HG02981 (cell line): ENCODE results near the gene NHSL1.

Experiments
- ATAC-seq: cut with Tn5 transposase; IDR thresholded peaks from one replicate; pipeline ENCODE4 v1.9.1; 2021; ENCODE audit warnings: mild to moderate bottlenecking, moderate library complexity; ENCODE audit not compliant: unreplicated experiment

Gene NHSL1

DNA sequence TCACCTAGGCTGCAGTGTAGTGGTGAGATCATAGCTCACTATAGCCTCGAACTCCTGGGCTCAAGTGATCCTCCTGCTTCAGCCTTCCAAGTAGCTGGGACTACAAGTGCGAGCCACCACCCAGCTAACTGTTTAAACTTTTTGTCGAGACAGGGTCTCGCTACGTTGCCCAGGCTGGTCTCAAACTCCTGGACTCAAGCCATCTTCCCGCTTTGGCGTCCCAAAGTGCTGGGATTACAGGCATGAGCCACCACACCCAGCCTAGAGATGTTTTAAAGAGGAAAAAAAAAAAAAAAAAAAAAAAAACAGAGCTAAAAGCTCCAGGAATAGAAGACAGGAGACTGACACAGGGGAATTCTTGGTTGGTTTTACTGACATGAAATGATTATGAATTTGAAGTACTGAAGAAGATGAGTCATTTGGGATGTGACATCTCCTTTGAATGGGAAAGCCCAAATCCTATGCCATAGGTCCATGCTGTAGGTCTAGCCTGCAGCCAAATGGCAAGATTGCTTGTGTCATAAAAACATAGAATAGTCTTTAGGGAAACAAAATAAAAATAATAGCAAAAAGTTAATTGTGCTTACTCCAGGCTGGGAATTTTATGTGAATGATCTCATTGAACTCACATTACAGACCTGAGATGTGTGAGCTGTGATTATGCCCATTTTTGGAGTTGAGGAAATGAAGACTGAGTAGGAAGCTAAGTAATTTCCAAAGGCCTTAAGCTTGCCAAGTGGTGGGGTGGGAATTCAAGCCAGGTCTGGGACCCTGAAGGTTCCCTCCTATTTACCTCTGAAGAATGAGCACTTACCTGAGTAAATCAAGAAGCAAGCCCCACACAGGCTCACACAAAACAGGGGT is 24.3 kb upstream of the NHSL1 start:
- ATAC-seq: no peak

GRCh38 chr6:138522611-138523010 is 23.3 kb upstream of the NHSL1 start:
- no peak for ATAC-seq

GRCh38 chr6:138521790-138522189 is 22.5 kb upstream of the NHSL1 start:
- ATAC-seq: no peak

GRCh38 chr6:138520463-138520862 is 21.2 kb upstream of the NHSL1 start:
- no peak for ATAC-seq

DNA sequence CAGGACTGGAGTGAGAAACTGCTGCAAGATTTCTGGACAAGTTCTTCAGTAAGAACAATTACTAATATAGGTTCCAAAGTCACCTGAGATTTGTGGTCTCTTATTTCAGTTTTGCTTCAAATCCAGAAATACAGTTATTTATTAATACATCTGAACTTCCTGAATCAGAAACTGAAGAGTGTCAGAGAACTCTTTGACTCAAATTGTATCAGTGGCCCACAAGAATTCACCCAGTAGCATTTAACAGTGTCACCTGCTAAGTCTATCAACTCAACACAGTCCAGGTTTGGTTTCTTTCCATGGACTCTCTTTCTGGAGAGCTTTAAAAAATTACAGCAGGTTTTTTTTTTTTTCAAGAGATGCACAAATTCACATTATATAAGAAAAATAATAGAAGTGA is 18.8 kb upstream of the NHSL1 start:
- peak; percentile 43 for ATAC-seq

DNA sequence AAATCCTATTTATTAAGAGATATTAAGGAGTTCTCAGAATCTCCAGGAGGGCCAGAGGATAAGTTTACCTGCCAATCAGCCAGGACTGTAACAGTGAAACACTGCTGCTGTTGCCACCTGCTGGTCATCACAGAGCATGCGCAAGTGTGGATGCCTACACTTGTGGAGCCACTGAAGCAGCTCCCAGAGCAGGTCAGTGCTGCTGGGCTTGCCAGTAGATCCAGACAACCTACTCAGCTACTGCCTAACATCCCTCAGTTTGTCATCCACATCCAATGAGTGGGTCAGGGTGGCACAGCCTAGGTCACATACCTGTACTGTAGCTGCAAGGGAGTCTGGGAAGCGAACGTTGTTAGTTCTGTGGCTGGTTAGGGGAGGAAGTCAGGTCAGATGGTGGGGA is 18.3 kb upstream of the NHSL1 start:
- peak; percentile 73 for ATAC-seq

- ATAC-seq: no peak
These were observed 16.5 kb upstream of the NHSL1 start for GRCh38 chr6:138515657-138516248.

DNA sequence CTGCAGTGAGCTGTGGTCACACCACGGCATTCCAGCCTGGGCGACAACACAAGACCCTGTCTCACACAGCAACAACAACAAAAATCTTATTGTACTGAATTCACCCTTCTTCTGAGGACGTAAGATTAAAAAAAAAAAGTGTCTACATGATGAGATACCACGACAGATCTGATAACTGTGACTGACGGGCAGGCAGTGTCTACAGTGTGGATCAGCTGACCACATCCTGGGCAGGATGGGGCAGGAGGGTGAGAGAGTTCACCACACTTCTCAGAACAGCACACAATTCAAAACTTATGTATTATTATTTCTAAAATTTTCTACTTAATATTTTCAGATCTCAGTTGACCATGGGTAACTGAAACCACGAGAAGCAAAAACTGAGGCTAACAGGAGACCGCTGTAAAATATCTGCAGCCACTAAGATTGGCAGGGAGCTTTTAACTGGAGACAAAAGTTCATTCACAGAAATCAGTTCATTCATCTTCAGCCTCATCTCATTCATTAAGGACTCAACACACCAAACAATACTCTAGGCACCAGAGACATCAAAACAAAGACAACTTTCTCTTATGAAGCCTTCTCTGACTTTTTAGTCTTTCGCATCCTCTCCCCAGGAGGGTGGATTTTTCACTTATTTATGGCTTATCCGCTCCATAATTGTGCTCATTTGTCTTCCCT is 15.7 kb upstream of the NHSL1 start:
- no peak for ATAC-seq

DNA sequence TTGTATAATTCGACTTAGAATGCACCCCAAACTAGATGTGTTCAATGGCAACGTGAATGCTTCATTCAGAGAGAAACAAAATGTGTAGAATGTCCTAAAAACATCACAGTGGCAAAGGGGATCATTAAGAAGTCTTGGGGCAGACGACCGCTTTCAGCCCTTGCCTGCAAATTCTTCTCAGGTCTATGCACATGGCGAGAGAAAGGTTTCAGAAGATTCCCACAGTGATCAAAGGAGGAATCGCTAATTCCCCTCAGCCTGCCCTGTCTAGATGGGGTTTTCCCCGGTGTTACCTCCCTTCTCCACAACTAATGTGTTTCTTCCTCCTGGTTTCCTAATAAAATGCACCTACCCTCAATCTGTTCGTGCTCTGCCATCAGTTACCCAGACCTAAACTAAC is 13.3 kb upstream of the NHSL1 start:
- ATAC-seq: no peak

DNA sequence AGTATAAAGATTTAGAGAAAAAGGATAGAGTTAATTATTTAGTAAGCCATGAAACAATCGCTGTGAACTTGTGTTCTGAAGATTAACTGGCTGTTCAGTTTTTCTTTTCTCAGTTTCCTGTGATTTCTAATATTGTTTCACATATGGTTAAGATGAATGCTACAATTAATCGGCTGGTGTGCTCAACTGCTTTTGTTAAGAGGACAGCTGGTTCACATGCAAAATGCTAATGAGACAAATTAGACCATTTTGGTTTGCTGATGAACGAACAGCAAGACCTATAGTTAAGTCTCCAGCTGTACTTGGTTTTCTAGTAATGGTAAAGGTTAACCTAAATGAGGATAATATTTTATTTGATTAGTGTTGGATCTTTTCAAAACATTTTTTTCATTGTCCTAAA is 10.8 kb upstream of the NHSL1 start:
- no peak for ATAC-seq

DNA sequence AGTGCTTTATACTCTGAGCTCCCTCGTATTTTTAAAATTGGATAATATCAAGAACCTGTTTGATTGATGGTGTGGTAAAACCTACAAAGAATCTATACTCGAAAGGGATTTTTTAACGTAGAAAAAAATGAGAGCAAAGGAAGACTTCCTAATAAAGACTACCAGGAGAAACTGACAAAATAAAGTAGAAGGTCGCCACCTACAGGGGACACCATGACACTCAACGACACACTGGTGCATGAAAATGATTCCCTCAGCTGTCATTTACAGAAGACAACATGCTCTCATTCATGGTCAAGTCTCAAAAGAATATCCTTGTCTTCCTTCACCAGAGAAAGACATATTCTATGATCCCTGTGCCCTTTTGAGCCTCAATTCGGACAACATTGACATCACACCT is 10.1 kb upstream of the NHSL1 start:
- peak; percentile 56 for ATAC-seq

DNA sequence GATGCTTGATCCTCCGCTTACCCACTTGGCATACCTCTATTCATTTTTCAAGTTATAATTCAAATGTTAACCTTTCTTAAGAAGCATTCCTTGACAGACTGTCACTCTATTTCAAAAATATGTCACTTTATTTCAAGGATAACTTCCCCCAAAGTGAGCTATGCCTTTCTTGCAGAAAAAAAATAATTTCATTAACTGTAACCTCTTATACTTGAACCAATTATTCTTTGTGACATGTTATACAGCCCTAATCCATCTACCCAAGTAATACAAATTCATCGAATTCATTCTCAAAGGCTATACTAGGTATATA is 9.3 kb upstream of the NHSL1 start:
- no peak for ATAC-seq

GRCh38 chr6:138507977-138508675 is 8.8 kb upstream of the NHSL1 start:
- no peak for ATAC-seq

DNA sequence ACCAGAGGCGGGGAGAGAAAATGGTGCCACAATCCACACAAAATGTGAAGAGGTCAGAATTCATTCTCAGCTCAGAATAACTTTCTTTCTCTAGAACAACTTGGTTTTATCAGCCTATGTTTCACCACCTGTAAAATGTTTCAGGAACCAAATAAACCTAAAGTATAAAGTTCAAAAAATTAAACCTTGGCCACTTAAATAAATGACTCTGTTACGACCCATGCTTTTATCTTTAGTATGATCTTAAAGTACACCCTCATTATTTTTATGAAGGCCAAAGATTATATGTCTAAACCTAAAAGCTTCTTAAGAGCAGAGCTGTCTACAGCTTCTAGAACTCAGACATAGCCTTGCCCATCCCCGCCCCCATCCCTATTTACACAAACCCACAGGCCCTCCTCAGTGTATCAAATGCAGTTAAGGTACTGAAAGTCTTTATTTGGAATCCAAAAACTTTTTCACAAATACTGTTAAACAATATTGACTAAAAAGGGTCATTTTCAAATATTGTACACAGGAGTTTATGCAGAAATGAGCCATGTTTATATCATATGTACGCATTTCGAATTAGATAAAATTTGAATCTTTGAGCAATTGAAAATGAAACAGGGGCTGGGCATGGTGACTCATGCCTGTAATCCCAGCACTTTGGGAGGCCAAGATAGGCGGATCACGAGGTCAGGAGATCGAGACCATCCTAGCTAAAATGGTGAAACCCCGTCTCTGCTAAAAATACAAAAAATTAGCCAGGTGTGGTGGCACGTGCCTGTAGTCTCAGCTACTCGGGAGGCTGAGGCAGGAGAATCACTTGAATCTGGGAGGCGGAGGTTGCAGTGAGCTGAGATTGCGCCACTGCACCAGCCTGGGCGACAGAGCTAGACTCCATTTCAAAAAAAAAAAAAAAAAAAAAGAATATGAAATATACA is 5.7 kb upstream of the NHSL1 start:
- no peak for ATAC-seq

- ATAC-seq: no peak
These were observed 4.8 kb upstream of the NHSL1 start for GRCh38 chr6:138503881-138504680.

DNA sequence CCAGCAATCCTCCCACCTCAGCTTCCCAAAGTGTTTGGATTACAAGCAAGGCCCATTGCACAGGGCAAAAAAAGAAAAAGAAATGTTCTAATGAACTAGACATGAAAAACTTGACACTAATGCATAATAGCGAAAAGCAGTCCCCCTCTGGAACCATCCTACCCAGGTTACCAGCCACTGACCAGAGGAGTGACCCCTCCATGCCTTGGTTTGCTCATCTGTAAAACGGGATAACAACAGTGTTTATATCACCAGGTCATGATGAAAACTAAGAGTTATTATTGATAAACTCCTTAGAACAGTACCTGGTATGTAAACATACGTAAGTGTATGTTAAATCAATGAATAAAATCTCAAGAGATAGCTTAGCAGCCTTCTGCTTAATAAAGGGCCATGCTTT is 3.3 kb upstream of the NHSL1 start:
- ATAC-seq: no peak

DNA sequence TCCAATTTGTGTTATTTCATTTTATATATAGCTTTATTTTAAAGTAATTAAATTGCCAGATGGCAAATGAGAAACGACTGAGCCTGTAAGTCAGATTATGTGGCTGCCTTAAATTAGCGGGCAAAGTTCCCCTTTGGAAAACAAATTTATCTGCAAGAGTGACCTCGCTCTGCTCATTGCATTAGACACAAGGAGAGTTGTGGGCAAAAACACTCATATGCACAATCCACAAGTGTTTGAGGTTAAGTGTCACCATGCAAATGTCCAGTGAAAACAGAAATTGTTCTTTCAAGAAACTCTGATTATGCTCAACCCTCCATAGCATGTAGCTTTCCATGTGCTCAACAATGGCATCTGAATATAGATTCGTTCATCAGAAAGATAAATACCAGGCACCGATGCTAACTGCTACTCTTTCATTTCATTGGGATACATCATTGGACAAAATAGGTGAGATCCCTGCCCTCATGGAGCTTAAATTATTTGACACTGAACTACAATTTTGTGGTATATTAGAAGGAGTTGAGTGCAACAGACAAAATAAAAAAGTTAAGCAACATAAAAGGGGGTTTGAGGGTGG is 1.7 kb upstream of the NHSL1 start:
- no peak for ATAC-seq

GRCh38 chr6:138500045-138500665 is 861 bp upstream of the NHSL1 start:
- no peak for ATAC-seq
